Measurements from ENCODE around the gene RERE.
"Not testable (repeated sequence)": the region's sequence is repeated elsewhere in the genome, so short reads cannot be mapped to it uniquely, and the experiment has no call there.

RERE gene

DNA sequence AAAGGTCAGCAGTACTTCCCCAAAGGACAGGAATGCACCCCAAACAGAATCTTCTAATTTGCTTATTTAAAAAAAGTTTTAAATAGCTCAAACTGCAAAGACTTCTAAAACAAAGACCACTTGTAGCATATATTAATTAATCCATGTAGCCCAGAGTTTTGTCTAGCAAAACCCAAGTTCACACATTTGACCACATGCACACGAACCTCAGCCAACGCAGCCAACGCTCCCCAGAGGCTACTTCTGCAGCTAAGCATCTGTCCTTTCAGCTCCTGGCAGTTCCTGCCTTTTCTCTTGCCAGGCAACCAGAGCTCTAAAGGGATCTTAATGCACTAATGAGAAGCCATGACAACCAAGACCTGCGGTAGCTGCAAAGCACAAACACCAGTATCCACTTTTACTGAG is 89.6 kb downstream of the RERE start:
- H3K9me3 ChIP-seq, result no peaks in the 10 kb centered on the region
- TF ChIP-seq, protein P1, sequence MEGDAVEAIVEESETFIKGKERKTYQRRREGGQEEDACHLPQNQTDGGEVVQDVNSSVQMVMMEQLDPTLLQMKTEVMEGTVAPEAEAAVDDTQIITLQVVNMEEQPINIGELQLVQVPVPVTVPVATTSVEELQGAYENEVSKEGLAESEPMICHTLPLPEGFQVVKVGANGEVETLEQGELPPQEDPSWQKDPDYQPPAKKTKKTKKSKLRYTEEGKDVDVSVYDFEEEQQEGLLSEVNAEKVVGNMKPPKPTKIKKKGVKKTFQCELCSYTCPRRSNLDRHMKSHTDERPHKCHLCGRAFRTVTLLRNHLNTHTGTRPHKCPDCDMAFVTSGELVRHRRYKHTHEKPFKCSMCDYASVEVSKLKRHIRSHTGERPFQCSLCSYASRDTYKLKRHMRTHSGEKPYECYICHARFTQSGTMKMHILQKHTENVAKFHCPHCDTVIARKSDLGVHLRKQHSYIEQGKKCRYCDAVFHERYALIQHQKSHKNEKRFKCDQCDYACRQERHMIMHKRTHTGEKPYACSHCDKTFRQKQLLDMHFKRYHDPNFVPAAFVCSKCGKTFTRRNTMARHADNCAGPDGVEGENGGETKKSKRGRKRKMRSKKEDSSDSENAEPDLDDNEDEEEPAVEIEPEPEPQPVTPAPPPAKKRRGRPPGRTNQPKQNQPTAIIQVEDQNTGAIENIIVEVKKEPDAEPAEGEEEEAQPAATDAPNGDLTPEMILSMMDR (IDR thresholded peaks at IDR 0.05), result no peak
- H3K4me1 ChIP-seq (ENCODE audit: control insufficient read depth in 1 of 2, insufficient read depth in 1 of 2, low read depth in 1 of 2, low read length in 1 of 2), result no peaks in the 10 kb centered on the region
- no peaks in the 10 kb centered on the region for H3K27me3 ChIP-seq
- H3K27ac ChIP-seq, result no peak overlapping the region
- no peaks in the 10 kb centered on the region for H3K36me3 ChIP-seq
- H3K4me3 ChIP-seq (ENCODE audit: low read depth in 1 of 2, low read length in 1 of 2), result no peak overlapping the region

DNA sequence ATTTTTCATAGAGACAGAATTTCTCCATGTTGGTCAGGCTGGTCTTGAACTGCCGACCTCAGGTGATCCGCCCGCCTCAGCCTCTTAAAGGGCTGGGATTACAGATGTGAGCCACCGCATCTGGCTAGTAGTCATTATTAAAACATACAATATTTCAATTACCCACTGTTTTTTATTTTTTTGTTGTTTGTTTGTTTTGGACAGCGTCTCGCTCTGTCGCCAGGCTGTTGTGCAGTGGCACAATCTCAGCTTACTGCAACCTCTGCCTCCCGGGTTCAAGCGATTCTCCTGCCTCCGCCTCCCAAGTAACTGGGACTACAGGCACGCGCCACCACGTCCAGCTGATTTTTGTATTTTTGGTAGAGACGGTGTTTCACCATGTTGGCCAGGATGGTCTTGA is 90.1 kb downstream of the RERE start:
- H3K36me3 ChIP-seq; H3K27ac ChIP-seq; H3K4me1 ChIP-seq (ENCODE audit: control insufficient read depth in 1 of 2, insufficient read depth in 1 of 2, low read depth in 1 of 2, low read length in 1 of 2); H3K9me3 ChIP-seq; H3K27me3 ChIP-seq; H3K4me3 ChIP-seq (ENCODE audit: low read depth in 1 of 2, low read length in 1 of 2): not testable (repeated sequence)

DNA sequence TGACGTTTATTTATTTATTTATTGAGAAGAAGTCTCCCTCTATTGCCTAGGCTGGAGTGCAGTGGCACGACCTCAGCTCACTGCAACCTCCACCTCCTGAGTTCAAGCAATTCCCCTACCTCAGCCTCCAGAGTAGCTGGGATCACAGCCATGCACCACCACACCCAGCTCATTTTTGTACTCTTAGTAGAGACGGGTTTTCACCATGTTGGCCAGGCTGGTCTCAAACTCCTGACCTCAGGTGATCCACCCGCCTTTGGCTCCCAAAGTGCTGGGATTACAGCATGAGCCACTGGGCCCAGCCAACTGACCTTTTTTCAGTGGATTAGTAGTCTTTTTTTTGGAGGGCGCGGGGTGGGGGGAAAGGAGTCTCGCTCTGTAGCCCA is 90.6 kb downstream of the RERE start:
- H3K4me3 ChIP-seq (ENCODE audit: low read depth in 1 of 2, low read length in 1 of 2); H3K27ac ChIP-seq; H3K4me1 ChIP-seq (ENCODE audit: control insufficient read depth in 1 of 2, insufficient read depth in 1 of 2, low read depth in 1 of 2, low read length in 1 of 2); H3K9me3 ChIP-seq; H3K27me3 ChIP-seq; H3K36me3 ChIP-seq: not testable (repeated sequence)

DNA sequence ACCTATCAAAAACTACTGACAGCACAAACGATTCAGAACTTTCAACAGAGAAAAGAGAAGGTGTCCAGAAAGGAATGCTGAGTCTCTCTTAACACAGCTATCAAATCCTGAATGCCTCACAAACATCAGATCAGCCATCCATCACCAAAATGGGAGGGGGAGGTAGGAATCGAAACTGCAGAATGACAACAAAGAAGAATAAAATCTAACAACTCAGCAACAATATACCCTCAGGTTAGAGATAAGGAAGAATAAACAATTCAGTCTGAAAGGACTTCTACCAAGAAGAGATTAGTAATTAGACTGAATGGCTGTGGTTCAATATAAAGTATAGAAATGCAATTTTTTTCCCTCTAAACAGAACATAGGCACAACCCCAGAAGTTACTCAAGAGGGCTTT is 94.4 kb downstream of the RERE start:
- Histone ChIP-seq H3K4me3 (ENCODE audit: low read depth in 1 of 2, low read length in 1 of 2) (no peak overlapping the region), H3K27me3 (no peaks in the 10 kb centered on the region), H3K36me3 (no peaks in the 10 kb centered on the region), H3K9me3 (no peaks in the 10 kb centered on the region), H3K4me1 (ENCODE audit: control insufficient read depth in 1 of 2, insufficient read depth in 1 of 2, low read depth in 1 of 2, low read length in 1 of 2) (no peaks in the 10 kb centered on the region), H3K27ac (no peak overlapping the region)
- TF ChIP-seq, protein P1 (IDR thresholded peaks at IDR 0.05), result no peak

DNA sequence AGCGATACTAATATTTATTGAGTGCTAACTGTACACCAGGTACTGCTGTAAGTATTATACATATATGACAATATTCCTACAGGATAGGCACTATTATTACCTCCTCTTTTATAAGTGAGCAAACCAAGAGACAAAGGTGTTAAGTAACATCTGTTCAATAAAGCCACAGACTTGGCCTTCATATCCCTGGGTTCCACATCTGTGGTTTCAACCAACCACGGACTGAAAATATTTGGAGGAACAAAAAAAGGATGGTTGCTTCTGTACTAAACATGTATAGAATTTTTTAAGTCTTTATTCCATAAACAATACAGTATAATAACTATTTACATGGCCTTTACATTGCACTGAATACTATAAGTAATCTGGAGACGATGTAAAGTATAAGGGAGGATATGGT is 95.1 kb downstream of the RERE start:
- Histone ChIP-seq H3K36me3 (no peaks in the 10 kb centered on the region), H3K4me3 (ENCODE audit: low read depth in 1 of 2, low read length in 1 of 2) (no peak overlapping the region), H3K9me3 (no peaks in the 10 kb centered on the region), H3K27me3 (no peaks in the 10 kb centered on the region), H3K27ac (no peak overlapping the region), H3K4me1 (ENCODE audit: control insufficient read depth in 1 of 2, insufficient read depth in 1 of 2, low read depth in 1 of 2, low read length in 1 of 2) (no peaks in the 10 kb centered on the region)
- TF ChIP-seq, protein P1 (IDR thresholded peaks at IDR 0.05), result no peak

DNA sequence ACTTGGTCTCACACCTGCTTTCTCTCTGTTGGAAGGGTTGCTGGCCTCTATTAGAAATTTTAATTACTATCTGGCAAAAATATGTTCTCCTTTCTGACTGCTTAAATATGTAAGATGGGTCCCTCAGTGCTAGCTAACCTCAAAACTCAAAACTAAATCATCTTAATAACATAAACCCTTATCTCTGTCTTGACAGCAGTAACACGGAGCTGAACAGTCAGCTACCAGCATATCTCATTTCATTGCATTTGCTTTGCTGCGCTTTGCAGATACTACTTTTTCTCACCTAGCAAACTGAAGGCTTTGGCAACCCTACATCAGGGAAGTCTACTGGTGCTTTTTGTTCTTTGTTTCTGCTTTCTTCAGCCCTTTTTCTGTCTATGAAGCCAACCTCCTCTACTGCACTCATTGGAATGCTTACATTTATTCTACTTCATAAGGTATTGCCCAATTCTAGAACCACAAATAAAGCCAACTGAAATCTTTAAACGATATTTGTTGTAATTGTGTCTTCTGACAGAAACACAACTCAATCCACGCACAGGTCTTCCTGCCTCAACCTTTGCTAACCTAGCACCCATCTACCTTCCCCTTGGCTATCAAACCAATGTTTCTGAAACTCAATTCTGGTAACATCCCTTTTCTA is 95.6 kb downstream of the RERE start:
- TF ChIP-seq, protein P1 (IDR thresholded peaks at IDR 0.05), result no peak
- no peak overlapping the region for H3K4me3 ChIP-seq (ENCODE audit: low read depth in 1 of 2, low read length in 1 of 2)

DNA sequence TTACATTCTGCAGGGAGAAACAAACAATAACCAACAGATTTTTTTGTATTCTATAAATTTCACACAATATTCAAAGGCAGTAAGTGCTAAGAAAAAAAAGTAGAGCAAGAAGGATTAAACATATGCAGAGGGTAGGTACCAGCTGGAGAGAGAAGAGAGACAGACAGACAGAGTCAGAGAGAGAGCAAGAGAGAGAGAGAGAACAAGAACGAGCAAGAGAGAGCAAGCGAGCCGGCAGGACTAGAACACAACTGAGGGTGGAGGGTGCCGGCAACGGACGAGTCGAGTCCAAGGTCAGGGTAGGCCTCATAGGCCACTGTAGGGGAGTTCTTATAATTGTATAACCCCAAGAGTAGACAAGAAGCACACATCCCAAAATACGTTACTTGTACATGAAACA is 97.1 kb downstream of the RERE start:
- Histone ChIP-seq H3K9me3 (no peaks in the 10 kb centered on the region), H3K4me3 (ENCODE audit: low read depth in 1 of 2, low read length in 1 of 2) (no peak overlapping the region), H3K27ac (no peak overlapping the region), H3K36me3 (no peaks in the 10 kb centered on the region), H3K4me1 (ENCODE audit: control insufficient read depth in 1 of 2, insufficient read depth in 1 of 2, low read depth in 1 of 2, low read length in 1 of 2) (no peaks in the 10 kb centered on the region), H3K27me3 (no peaks in the 10 kb centered on the region)
- TF ChIP-seq, protein P1 (IDR thresholded peaks at IDR 0.05), result no peak

More for the DNA sequence above, 95.6 kb downstream of the RERE start:
- Histone ChIP-seq H3K9me3 (no peaks in the 10 kb centered on the region), H3K4me1 (ENCODE audit: control insufficient read depth in 1 of 2, insufficient read depth in 1 of 2, low read depth in 1 of 2, low read length in 1 of 2) (no peaks in the 10 kb centered on the region), H3K27me3 (no peaks in the 10 kb centered on the region), H3K27ac (no peak overlapping the region), H3K36me3 (no peaks in the 10 kb centered on the region)

Data from neutrophil (primary cell).